ENCODE measurements around the gene AGBL3. TPM values are rescaled to one million over a fixed set of nuclear protein-coding genes. Genes with fewer than 3 reads are reported as not detected.
"Not testable (repeated sequence)": the region's sequence is repeated elsewhere in the genome, so short reads cannot be mapped to it uniquely, and the experiment has no call there.

The AGBL3 gene
- total RNA-seq, 4 donors from 2014 or later, result 0.49 to 2.4 (median 0.94) TPM; not detected in 1

- no peak for TF ChIP-seq POLR2AphosphoS5 (IDR thresholded peaks at IDR 0.05)
- TF ChIP-seq CTCF (IDR thresholded peaks at IDR 0.05), result no peak
- TF ChIP-seq POLR2A (IDR thresholded peaks at IDR 0.05), result no peak
- no peak for TF ChIP-seq EP300 (IDR thresholded peaks at IDR 0.05)
- H3K4me1 ChIP-seq, result no peaks in the 10 kb centered on the region
- H3K27ac ChIP-seq, result no peak overlapping the region
- H3K4me3 ChIP-seq, result no peak overlapping the region
- H3K27me3 ChIP-seq, result no peaks in the 10 kb centered on the region
- H3K9me3 ChIP-seq, result no peaks in the 10 kb centered on the region
- DNase-seq (ENCODE audit: low spot score in 2 of 2), result no peak
- peaks cover 29% of the 10 kb centered on the region for H3K36me3 ChIP-seq
- 94% methylated on average over 3 of the region's 3 CpGs for WGBS
Measured at GRCh38 chr7:134966691-134967090, 19.6 kb upstream of the AGBL3 start.

GRCh38 chr7:134968110-134968509 is 18.2 kb upstream of the AGBL3 start:
- Histone ChIP-seq H3K4me1 (no peaks in the 10 kb centered on the region), H3K4me3 (no peak overlapping the region), H3K27me3 (no peaks in the 10 kb centered on the region), H3K36me3 (peaks cover 29% of the 10 kb centered on the region), H3K27ac (no peak overlapping the region), H3K9me3 (no peaks in the 10 kb centered on the region)
- no peak for TF ChIP-seq POLR2AphosphoS5 (IDR thresholded peaks at IDR 0.05)
- no peak for TF ChIP-seq EP300 (IDR thresholded peaks at IDR 0.05)
- TF ChIP-seq POLR2A (IDR thresholded peaks at IDR 0.05), result no peak
- DNase-seq (ENCODE audit: low spot score in 2 of 2), result no peak
- WGBS, result 94% methylated on average over 4 of the region's 4 CpGs

GRCh38 chr7:134981645-134982044 is 4.7 kb upstream of the AGBL3 start:
- H3K36me3 ChIP-seq; H3K9me3 ChIP-seq; H3K4me3 ChIP-seq; H3K4me1 ChIP-seq; H3K27me3 ChIP-seq; DNase-seq (ENCODE audit: low spot score in 2 of 2); H3K27ac ChIP-seq: not testable (repeated sequence)
- 95% methylated on average over 3 of the region's 3 CpGs for WGBS

GRCh38 chr7:134985894-134986362 is 380 bp upstream of the AGBL3 start:
- H3K27ac ChIP-seq, result peak overlapping the region; percentile 80
- H3K9me3 ChIP-seq, result peaks cover 5% of the 10 kb centered on the region
- H3K4me3 ChIP-seq, result peak overlapping the region; percentile 74
- H3K36me3 ChIP-seq, result no peaks in the 10 kb centered on the region
- WGBS, result 53% methylated on average over 8 of the region's 8 CpGs
- H3K27me3 ChIP-seq, result no peaks in the 10 kb centered on the region
- no peak for DNase-seq (ENCODE audit: low spot score in 2 of 2)
- H3K4me1 ChIP-seq, result peaks cover 16% of the 10 kb centered on the region
- no peak for TF ChIP-seq CTCF (IDR thresholded peaks at IDR 0.05)
- no peak for TF ChIP-seq POLR2A (IDR thresholded peaks at IDR 0.05)
- no peak for TF ChIP-seq POLR2AphosphoS5 (IDR thresholded peaks at IDR 0.05)
- TF ChIP-seq EP300 (IDR thresholded peaks at IDR 0.05), result no peak

GRCh38 chr7:134988161-134988560 is 1.9 kb downstream of the AGBL3 start:
- Histone ChIP-seq H3K9me3 (no peaks in the 10 kb centered on the region), H3K27me3 (no peaks in the 10 kb centered on the region), H3K27ac (no peak overlapping the region), H3K4me3 (no peak overlapping the region), H3K36me3 (no peaks in the 10 kb centered on the region), H3K4me1 (peaks cover 16% of the 10 kb centered on the region)
- no peak for DNase-seq (ENCODE audit: low spot score in 2 of 2)
- WGBS, result 88% methylated on average over 5 of the region's 5 CpGs
- TF ChIP-seq EP300 (IDR thresholded peaks at IDR 0.05) (no peak), CTCF (IDR thresholded peaks at IDR 0.05) (no peak), POLR2AphosphoS5 (IDR thresholded peaks at IDR 0.05) (no peak)

GRCh38 chr7:134991469-134992339 is 5.4 kb downstream of the AGBL3 start:
- Histone ChIP-seq H3K27me3 (no peaks in the 10 kb centered on the region), H3K4me3 (no peak overlapping the region), H3K4me1 (peaks cover 16% of the 10 kb centered on the region), H3K36me3 (peaks cover 24% of the 10 kb centered on the region), H3K27ac (no peak overlapping the region), H3K9me3 (no peaks in the 10 kb centered on the region)
- TF ChIP-seq EP300 (IDR thresholded peaks at IDR 0.05), result no peak
- no peak for TF ChIP-seq POLR2A (IDR thresholded peaks at IDR 0.05)
- no peak for TF ChIP-seq CTCF (IDR thresholded peaks at IDR 0.05)
- no peak for TF ChIP-seq POLR2AphosphoS5 (IDR thresholded peaks at IDR 0.05)
- WGBS, result 82% methylated on average over 2 of the region's 2 CpGs
- no peak for DNase-seq (ENCODE audit: low spot score in 2 of 2)

All from suprapubic skin (tissue), 4 donors.